H7 (cell line): ENCODE measurements around the gene PCNT. TPM values are rescaled to one million over a fixed set of nuclear protein-coding genes. Genes with fewer than 3 reads are reported as not detected.
A peak's percentile ranks its signal among the peaks of the same experiment; 100 is the strongest.
"Not testable (repeated sequence)": the region's sequence is repeated elsewhere in the genome, so short reads cannot be mapped to it uniquely, and the experiment has no call there.

Experiments used
- DNase-seq: peaks from one replicate; pipeline ENCODE4 v3.0.0; 2012
- H3K27me3 ChIP-seq: 2 replicates; pipeline ENCODE4 v1.6.0; 2011; ENCODE audit warnings: mild to moderate bottlenecking, low read length; ENCODE audit not compliant: control insufficient read depth, insufficient read depth
- H3K36me3 ChIP-seq: replicated peaks from 2 replicates; pipeline ENCODE4 v1.5.1; 2011; ENCODE audit warnings: low read length; ENCODE audit not compliant: control insufficient read depth, insufficient read depth
- H3K4me3 ChIP-seq: 2 replicates; pipeline ENCODE4 v1.5.1; 2011; ENCODE audit warnings: low read depth, mild to moderate bottlenecking, control low read depth, low read length, moderate library complexity; ENCODE audit not compliant: insufficient read depth
- total RNA-seq: library from RNA; depleted of rRNA; stranded (reverse); fragments of >200 nt; shearing (Covaris generic); gene quantifications from 2 replicates; pipeline ENCODE4 v1.2.3, GENCODE V29; 2014

The PCNT gene
- total RNA-seq, 1 experiment from 2014 or later, result 20.7 TPM

DNA sequence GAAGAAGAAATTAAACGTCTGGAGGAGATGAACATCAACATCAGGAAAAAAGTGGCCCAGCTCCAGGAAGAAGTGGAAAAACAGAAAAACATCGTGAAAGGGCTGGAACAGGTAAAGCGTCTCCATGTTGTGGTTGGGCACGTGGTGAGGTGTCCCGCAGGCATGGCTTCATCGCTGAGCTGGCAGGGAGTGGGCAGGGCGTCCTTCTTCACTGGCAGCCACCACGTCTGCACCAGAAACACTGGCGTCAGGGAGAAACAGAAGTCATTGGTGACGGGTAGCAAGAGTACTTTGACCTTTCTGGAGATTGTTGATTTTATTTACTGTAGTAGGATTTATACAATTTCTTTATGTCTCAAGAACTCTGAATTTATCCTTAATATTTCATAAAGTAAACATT is 75.7 kb downstream of the PCNT start:
- H3K36me3 ChIP-seq, result peaks cover 11% of the 10 kb centered on the region
- DNase-seq, result peak; percentile 35

DNA sequence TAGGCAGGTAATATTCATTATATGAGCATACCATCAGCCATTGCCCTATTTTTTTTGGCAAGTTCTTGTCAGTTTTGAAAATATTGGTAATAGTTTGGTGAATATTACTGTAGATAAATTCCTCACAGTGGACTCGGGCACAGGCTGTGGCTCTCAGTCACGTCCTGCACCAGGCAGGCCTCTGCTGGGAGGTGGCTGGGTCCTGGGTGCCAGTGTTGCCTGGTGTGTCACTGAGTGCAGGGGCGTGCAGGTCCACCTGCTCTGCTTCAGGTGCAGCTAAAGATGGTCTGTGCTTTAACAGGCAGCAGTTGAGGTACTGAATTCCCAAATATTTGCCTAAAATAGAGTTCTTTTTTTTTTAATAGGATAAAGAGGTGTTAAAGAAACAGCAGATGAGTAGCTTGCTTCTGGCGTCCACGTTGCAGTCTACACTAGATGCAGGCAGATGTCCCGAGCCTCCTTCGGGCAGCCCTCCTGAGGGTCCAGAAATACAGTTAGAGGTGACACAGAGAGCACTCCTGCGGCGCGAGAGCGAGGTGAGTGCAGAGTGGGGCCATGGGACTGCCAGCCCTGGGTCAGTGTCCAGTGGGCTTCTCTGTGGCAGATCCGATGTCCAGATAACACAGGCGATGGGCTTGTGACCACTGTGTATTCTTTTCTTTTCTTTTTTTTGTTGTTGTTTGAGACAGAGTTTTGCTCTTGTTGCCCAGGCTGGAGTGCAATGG is 77.4 kb downstream of the PCNT start:
- peaks cover 11% of the 10 kb centered on the region for H3K36me3 ChIP-seq
- no peaks in the 10 kb centered on the region for H3K27me3 ChIP-seq
- peak; percentile 29 for DNase-seq
- no peak overlapping the region for H3K4me3 ChIP-seq

More for the DNA sequence above, 75.7 kb downstream of the PCNT start:
- no peaks in the 10 kb centered on the region for H3K27me3 ChIP-seq
- no peak overlapping the region for H3K4me3 ChIP-seq

DNA sequence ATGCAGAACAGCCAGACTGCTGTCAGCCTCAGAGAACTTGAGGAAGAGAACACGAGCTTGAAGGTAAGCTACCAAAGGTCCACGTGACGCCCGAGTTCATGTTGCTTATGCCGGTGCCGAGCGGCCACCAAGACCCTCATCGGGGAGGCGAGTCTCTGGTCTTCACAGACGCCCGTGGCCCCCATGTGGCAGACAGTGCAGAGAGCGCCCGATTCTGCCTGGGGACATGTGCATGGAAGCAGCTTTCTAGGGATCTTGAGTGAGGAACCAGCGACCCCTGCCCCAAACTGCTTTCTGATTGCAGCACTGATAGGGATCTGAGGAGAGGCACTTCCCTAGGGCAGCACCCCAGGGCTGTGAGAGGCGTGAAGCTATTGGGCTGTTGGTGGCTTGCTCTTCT is 78.5 kb downstream of the PCNT start:
- H3K36me3 ChIP-seq, result peaks cover 8% of the 10 kb centered on the region
- peak; percentile 65 for DNase-seq
- H3K27me3 ChIP-seq, result no peaks in the 10 kb centered on the region
- no peak overlapping the region for H3K4me3 ChIP-seq

DNA sequence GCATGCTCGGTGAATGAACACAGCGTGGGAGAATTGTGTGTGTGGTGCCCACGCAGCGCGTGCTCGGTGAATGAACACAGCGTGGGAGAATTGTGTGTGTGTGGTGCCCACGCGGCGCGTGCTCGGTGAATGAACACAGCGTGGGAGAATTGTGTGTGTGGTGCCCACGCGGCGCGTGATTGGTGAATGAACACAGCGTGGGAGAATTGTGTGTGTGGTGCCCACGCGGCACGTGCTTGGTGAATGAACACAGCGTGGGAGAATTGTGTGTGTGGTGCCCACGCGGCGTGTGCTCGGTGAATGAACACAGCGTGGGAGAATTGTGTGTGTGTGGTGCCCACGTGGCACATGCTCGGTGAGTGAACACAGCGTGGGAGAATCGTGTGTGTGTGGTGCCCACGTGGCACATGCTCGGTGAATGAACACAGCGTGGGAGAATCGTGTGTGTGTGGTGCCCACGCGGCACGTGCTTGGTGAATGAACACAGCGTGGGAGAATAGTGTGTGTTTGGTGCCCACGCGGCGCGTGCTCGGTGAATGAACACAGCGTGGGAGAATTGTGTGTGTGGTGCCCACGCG is 79.4 kb downstream of the PCNT start:
- H3K27me3 ChIP-seq, H3K4me3 ChIP-seq, DNase-seq, H3K36me3 ChIP-seq: not testable (repeated sequence)

DNA sequence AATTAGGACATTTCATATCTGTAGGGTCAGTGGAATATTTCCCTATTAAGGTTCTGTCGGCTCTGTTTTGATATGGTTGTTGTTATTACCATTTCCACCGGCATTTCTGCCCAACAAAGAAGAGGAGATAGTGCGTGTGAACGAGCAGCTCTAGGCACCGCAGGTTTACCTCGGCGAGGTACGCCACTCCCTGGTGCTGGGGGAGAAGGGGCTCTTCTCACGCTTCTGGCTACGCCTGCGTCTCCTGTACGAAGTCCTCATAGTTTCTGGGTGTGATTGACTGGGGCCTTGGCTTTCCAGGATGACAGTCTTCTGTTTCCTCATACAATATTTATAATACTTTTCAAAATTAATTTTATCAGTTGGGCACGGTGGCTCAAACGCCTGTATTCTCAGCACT is 80.3 kb downstream of the PCNT start:
- DNase-seq, result no peak
- Histone ChIP-seq H3K4me3 (no peak overlapping the region), H3K27me3 (no peaks in the 10 kb centered on the region), H3K36me3 (peaks cover 5% of the 10 kb centered on the region)

DNA sequence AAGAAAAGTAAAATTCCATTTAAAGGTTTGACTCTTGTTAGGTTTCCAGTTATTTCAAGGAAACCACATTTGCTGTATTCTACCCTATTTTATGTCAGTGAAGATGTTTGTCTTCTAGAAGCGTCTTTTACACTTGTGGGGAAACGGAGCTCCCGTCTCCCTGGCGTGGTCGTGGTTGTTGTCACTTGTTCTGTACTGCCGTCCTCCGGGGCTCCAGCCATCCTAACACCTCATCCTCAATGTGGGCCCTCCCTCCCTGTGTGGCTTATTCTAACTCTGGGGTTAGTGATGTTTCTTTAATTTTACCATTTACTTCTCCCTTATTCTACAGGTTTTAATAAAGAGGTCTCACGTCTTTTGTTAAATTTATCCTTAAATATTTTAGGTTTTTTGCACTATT is 82.0 kb downstream of the PCNT start:
- Histone ChIP-seq H3K36me3 (peaks cover 5% of the 10 kb centered on the region), H3K4me3 (no peak overlapping the region), H3K27me3 (no peaks in the 10 kb centered on the region)
- DNase-seq, result no peak

DNA sequence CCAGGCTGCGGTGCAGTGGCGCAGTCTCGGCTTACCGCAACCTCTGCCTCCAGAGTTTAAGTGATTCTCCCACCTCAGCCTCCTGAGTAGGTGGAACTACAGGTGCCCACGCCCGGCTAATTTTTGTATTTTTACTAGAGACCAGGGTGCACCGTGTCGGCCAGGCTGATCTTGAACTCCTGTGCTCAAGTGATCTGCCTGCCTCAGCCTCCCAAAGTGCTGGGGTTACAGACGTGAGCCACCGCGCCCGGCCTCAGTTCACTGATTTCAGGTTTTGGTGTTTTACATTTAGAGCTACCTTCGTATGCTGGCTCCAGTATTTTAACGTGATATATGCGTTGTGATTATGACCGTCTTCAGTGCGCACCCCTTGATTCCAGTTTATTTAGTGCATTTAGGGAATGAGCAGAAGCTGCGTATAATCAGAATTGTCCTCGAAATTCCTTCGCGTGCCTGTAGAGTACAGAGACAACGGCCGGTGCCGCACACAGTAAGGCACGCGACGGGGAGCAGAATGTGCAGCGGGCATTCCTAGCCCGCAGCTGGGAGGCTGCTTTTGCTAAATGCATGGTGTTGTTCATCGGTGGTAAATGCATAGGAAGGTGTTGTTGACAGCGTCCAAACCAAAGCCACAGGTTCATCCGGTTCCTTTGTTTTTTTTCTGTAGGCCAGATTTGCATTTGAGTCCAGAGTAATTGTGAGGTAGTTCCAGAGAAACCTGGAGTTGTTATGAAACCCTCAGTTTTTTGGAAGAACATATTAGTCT is 85.9 kb downstream of the PCNT start:
- Histone ChIP-seq H3K27me3 (no peaks in the 10 kb centered on the region), H3K36me3 (peaks cover 1% of the 10 kb centered on the region), H3K4me3 (no peak overlapping the region)
- no peak for DNase-seq

DNA sequence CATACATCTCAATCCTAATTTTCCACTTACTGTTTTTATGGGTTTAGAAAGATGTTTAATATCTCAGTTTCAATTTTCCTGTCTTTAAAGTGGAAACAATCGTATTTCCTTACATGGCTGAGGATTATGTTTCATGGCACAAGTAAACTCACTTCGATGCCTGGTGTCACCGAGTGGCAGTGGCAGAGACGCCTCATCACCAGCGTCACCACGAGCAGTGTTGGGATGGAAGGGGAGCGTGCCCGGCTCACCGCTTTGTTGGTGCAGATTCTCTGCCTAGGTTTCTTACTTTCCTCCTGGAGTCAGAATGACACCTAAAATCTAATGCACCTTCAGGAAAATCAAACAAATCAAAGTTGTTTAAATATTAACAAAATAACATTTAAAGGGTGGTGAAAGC is 86.6 kb downstream of the PCNT start:
- H3K4me3 ChIP-seq, result no peak overlapping the region
- peaks cover 1% of the 10 kb centered on the region for H3K36me3 ChIP-seq
- no peak for DNase-seq
- H3K27me3 ChIP-seq, result no peaks in the 10 kb centered on the region

DNA sequence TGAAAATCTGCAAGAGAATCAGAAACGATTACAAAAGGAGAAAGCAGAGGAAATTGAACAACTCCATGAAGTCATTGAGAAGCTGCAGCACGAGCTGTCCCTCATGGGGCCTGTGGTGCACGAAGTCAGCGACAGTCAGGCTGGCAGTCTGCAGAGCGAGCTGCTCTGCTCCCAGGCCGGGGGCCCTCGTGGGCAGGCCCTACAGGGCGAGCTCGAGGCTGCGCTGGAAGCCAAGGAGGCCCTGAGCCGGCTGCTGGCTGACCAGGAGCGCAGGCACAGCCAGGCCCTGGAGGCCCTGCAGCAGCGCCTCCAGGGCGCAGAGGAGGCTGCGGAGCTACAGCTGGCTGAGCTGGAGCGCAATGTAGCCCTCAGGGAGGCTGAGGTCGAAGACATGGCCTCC is 87.3 kb downstream of the PCNT start:
- peaks cover 5% of the 10 kb centered on the region for H3K36me3 ChIP-seq
- peak; percentile 70 for DNase-seq
- H3K4me3 ChIP-seq, result no peak overlapping the region
- H3K27me3 ChIP-seq, result no peaks in the 10 kb centered on the region

DNA sequence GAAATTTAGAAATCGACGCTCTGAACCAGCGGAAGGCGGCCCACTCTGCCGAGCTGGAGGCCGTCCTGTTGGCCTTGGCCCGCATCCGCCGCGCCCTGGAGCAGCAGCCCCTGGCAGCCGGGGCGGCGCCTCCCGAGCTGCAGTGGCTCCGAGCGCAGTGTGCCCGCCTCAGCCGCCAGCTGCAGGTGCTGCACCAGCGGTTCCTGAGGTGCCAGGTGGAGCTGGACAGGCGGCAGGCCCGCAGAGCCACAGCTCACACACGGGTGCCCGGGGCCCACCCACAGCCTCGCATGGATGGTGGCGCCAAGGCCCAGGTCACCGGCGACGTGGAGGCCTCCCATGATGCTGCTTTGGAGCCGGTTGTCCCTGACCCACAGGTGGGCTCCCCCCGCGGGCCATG is 87.7 kb downstream of the PCNT start:
- DNase-seq, result no peak
- Histone ChIP-seq H3K36me3 (peaks cover 5% of the 10 kb centered on the region), H3K4me3 (no peak overlapping the region)

DNA sequence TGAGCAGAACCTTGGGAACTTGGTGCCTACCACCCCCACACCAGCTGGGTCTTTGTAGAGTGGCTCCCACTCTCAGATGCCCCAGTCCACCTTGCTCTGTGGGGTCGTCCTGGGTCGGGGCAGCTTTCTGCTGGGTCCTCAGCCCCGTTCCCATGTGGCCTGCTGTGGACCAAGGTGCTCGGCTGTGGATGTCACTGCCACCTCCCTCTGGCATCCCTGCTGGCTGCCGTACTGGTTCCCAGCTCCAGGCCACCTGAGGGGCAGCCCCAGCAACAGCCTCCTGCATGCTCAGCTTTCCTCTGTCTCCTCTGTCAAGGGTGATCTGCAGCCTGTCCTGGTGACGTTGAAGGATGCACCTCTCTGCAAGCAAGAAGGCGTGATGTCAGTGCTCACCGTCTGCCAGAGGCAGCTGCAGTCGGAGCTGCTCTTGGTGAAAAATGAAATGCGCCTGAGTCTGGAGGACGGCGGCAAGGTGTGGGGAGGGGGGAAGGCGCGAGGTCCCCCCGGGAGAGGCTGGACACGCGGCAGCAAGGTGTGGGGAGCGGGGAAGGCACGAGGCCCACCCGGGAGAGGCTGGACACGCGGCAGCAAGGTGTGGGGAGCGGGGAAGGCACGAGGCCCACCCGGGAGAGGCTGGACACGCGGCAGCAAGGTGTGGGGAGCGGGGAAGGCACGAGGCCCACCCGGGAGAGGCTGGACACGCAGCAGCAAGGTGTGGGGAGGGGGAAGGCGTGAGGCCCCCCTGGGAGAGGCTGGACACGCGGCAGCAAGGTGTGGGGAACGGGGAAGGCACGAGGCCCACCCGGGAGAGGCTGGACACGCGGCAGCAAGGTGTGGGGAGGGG is 88.8 kb downstream of the PCNT start:
- DNase-seq, result no peak
- H3K4me3 ChIP-seq, result no peak overlapping the region
- peaks cover 5% of the 10 kb centered on the region for H3K36me3 ChIP-seq
- H3K27me3 ChIP-seq, result no peaks in the 10 kb centered on the region

More for the DNA sequence above, 87.7 kb downstream of the PCNT start:
- no peaks in the 10 kb centered on the region for H3K27me3 ChIP-seq

DNA sequence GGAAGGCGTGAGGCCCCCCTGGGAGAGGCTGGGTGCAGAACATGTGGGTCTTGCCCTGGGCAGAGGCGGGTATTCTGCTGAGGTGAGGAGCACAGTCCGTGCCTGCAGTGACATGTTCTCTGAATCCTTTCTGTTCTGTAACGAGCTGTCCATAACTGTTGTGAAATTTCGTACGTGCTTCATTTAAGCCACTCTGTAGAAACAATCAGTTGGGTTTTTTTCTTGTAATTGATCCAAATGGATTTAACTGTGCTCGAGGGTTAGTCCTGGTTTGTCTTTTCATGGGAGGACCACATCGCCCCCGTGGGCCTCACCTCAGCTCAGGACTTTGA is 89.4 kb downstream of the PCNT start:
- Histone ChIP-seq H3K27me3 (no peaks in the 10 kb centered on the region), H3K36me3 (peaks cover 5% of the 10 kb centered on the region), H3K4me3 (no peak overlapping the region)
- no peak for DNase-seq

DNA sequence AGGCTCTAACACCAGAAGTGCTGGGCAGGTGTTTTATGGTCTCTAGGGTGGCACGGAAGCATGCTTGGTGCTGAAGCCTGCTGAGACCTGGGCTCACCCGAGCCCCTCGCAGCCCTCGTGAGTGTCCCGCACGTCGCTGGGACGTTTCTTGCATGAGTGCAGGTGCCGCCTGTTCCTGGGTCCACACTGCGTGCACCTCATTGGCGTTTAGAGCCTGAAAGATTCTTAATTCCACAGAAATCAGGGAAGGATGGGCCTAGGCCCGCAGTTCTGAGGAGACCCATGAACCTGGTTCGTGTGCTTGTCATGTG is 91.0 kb downstream of the PCNT start:
- Histone ChIP-seq H3K36me3 (peaks cover 5% of the 10 kb centered on the region), H3K4me3 (no peak overlapping the region), H3K27me3 (no peaks in the 10 kb centered on the region)
- no peak for DNase-seq

DNA sequence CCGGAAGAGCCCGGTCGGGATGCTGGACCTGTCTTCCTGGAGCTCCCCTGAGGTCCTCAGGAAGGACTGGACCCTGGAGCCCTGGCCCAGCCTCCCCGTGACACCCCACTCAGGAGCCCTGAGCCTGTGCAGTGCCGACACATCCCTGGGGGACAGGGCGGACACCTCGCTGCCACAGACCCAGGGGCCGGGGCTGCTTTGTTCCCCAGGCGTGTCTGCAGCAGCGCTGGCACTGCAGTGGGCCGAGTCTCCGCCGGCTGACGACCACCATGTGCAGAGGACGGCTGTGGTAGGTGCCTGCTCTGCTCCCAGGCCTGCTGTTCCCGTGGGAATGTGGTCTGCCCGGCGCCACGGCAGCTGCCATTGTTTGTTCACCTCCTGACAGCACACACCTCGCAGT is 92.6 kb downstream of the PCNT start:
- Histone ChIP-seq H3K36me3 (peaks cover 5% of the 10 kb centered on the region), H3K4me3 (no peak overlapping the region), H3K27me3 (no peaks in the 10 kb centered on the region)
- DNase-seq, result no peak
